ENCODE data around the gene CAPRIN2.

DNA sequence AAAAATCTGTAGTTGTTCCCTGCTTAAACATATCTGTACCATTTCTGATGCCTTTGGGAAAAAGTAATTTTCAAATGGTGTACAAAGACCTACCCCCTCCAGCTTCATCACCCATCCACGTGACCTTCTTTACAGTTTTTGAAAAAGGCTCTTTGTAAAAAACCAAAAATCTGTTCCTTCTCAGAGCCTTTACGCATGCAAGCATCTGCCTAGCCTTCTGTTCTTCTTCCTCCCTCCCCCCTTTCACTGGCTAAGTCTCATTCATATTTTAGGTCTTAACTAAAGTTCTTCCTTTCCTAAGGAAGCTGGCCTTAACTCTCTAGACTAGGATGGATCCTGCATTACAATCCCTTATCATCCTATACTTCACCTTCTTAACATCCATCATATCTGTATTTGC is 10.4 kb downstream of the CAPRIN2 start:
- TF ChIP-seq, protein P1, sequence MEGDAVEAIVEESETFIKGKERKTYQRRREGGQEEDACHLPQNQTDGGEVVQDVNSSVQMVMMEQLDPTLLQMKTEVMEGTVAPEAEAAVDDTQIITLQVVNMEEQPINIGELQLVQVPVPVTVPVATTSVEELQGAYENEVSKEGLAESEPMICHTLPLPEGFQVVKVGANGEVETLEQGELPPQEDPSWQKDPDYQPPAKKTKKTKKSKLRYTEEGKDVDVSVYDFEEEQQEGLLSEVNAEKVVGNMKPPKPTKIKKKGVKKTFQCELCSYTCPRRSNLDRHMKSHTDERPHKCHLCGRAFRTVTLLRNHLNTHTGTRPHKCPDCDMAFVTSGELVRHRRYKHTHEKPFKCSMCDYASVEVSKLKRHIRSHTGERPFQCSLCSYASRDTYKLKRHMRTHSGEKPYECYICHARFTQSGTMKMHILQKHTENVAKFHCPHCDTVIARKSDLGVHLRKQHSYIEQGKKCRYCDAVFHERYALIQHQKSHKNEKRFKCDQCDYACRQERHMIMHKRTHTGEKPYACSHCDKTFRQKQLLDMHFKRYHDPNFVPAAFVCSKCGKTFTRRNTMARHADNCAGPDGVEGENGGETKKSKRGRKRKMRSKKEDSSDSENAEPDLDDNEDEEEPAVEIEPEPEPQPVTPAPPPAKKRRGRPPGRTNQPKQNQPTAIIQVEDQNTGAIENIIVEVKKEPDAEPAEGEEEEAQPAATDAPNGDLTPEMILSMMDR (conservative IDR thresholded peaks at IDR 0.05): no peak
- TF ChIP-seq ZFX (IDR thresholded peaks at IDR 0.05): no peak

All from C4-2B (cell line).